ENCODE measurements around the gene ADGRD1. TPM values are rescaled to one million over a fixed set of nuclear protein-coding genes. Genes with fewer than 3 reads are reported as not detected.

Gene ADGRD1
- total RNA-seq, 4 donors from 2014 or later: 8.3 to 18.1 (median 12.5) TPM

DNA sequence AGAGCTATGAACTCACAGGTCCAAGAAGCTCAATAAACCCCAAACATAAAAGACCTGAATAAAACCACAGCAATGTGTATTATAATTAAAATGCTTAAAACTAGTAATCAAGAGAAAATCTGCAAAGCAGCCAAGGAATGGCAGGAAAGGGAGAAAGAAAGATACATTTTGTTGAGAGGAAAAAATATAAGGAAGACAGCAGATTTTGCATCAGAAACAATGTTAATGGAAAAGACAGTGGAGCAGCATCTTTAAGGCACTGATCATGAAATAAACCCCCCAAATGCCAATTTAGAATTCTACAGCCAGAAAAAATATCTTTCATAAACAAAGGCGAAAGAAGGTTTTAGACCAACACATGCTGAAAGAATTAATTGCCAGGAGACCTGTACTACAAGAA lies 42.5 kb upstream of the ADGRD1 start:
- Histone ChIP-seq H3K27me3 (peaks cover 10% of the 10 kb centered on the region), H3K9me3 (peaks cover 4 to 13% of the 10 kb centered on the region in 2 donors), H3K4me1 (peaks cover 0 to under 1% (median 0%) of the 10 kb centered on the region in 4 donors), H3K4me3 (no peak overlapping the region), H3K27ac (no peak overlapping the region), H3K36me3 (no peaks in the 10 kb centered on the region)
- intact Hi-C loops (cut with DNase I; ENCODE audit: low total_unique reads): loop anchor here (10.0 kb wide), 1 partner anchor 224 kb away; no protein-coding TSS in a partner anchor
- 45 to 87% methylated on average over 1 of the region's 1 CpG for WGBS, 2 donors (ENCODE audit: low coverage in 1 of 2)
- TF ChIP-seq POLR2A (IDR thresholded peaks at IDR 0.05) (no peak), EP300 (IDR thresholded peaks at IDR 0.05; ENCODE audit: low read depth) (no peak), POLR2AphosphoS5 (IDR thresholded peaks at IDR 0.05) (no peak)
- TF ChIP-seq, protein P1, sequence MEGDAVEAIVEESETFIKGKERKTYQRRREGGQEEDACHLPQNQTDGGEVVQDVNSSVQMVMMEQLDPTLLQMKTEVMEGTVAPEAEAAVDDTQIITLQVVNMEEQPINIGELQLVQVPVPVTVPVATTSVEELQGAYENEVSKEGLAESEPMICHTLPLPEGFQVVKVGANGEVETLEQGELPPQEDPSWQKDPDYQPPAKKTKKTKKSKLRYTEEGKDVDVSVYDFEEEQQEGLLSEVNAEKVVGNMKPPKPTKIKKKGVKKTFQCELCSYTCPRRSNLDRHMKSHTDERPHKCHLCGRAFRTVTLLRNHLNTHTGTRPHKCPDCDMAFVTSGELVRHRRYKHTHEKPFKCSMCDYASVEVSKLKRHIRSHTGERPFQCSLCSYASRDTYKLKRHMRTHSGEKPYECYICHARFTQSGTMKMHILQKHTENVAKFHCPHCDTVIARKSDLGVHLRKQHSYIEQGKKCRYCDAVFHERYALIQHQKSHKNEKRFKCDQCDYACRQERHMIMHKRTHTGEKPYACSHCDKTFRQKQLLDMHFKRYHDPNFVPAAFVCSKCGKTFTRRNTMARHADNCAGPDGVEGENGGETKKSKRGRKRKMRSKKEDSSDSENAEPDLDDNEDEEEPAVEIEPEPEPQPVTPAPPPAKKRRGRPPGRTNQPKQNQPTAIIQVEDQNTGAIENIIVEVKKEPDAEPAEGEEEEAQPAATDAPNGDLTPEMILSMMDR (IDR thresholded peaks at IDR 0.05): no peak
- in situ Hi-C loops (cut with MboI; ENCODE audit: low pct_ligation_motif_present in 1 of 4, low pct_unique_long_range_greater_than_20kb in 1 of 4, low sequenced_read_pairs in 3 of 4): loop anchor here in 3 of 4 donors (25.0 kb wide), 2 partner anchors 201 to 226 kb away; no protein-coding TSS in a partner anchor
- no peak for DNase-seq

DNA sequence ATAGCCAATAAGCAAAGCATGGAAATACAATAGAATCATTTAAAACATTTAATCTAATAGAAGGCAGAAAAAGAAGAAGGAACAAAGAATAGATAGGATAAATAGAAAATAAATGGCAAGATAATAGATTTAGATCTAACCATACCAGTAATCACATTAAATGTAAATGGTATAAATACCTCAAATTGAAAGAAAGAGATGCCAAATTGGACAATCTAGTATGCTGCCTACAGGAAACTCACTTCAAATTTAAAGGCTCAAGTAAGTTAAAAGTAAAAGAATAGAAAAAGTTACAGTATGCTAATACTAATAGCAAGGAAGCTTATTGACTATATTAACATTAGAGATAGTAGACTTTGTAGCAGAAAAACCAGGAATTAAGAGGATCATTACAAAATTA lies 41.8 kb upstream of the ADGRD1 start:
- DNase-seq: no peak
- Histone ChIP-seq H3K27me3 (peaks cover 17% of the 10 kb centered on the region), H3K4me1 (peaks cover 0 to 7% (median 0%) of the 10 kb centered on the region in 4 donors), H3K36me3 (no peaks in the 10 kb centered on the region), H3K4me3 (no peak overlapping the region), H3K9me3 (peaks cover 4 to 13% of the 10 kb centered on the region in 2 donors), H3K27ac (no peak overlapping the region)
- no peak for TF ChIP-seq POLR2A (IDR thresholded peaks at IDR 0.05)
- TF ChIP-seq, protein P1 (IDR thresholded peaks at IDR 0.05): no peak
- TF ChIP-seq EP300 (IDR thresholded peaks at IDR 0.05; ENCODE audit: low read depth): no peak
- TF ChIP-seq POLR2AphosphoS5 (IDR thresholded peaks at IDR 0.05): no peak
- intact Hi-C loops (cut with DNase I; ENCODE audit: low total_unique reads) (loop anchor here (10.0 kb wide), 1 partner anchor 223 kb away; no protein-coding TSS in a partner anchor), in situ Hi-C loops (cut with MboI; ENCODE audit: low pct_ligation_motif_present in 1 of 4, low pct_unique_long_range_greater_than_20kb in 1 of 4, low sequenced_read_pairs in 3 of 4) (loop anchor here in 3 of 4 donors (25.0 kb wide), 2 partner anchors 200 to 225 kb away; no protein-coding TSS in a partner anchor)

DNA sequence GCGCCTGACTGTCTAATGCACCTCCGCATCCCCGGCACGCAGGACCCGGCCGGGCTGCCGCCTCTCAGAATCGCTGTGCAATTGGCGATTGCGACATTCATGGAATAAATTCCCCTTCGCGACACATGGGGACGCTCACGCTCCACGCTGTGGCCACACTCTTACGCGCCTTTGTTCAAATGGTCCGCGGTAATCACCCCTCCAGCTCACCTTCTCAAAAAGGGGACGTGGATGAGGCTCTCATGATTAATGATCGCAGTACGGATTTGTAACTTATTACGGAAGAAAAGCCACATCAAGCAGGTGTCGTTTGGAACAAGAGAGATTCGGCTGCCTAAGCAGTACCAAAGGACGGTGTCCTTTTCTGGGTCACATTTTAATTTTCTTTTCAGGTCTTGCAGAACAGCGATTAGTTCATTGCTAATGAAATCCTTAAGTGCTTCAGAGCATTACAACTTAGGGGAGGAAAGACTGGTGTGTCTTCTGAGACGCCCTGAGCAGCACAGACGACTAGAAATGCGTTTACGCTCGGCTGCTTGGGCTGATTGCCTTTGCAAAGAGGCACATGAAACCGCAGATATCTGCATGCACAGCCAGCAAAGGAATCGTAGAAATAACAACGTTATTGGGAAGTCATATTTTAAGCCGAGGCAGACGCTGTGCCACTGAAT lies 37.3 kb upstream of the ADGRD1 start:
- DNase-seq: peak; percentile 30
- peaks cover 22% of the 10 kb centered on the region for H3K27me3 ChIP-seq
- H3K9me3 ChIP-seq: peaks cover under 1 to 9% of the 10 kb centered on the region in 2 donors
- H3K4me1 ChIP-seq: peaks cover 0 to 7% (median 0%) of the 10 kb centered on the region in 4 donors
- H3K4me3 ChIP-seq: peak overlapping the region in 1 of 4 donors; percentile 23
- 29 to 35% methylated on average over 4 to 36 of the region's 37 CpGs for WGBS, 2 donors (ENCODE audit: low coverage in 1 of 2)
- intact Hi-C loops (cut with DNase I; ENCODE audit: low total_unique reads): loop anchor here (10.0 kb wide), 1 partner anchor 218 kb away; no protein-coding TSS in a partner anchor
- in situ Hi-C loops (cut with MboI; ENCODE audit: low pct_ligation_motif_present in 1 of 4, low pct_unique_long_range_greater_than_20kb in 1 of 4, low sequenced_read_pairs in 3 of 4): loop anchor here in 3 of 4 donors (25.0 kb wide), 2 partner anchors 196 to 221 kb away; no protein-coding TSS in a partner anchor
- TF ChIP-seq, protein P1 (IDR thresholded peaks at IDR 0.05): peak; percentile 75 to 86 (median 79)
- TF ChIP-seq EP300 (IDR thresholded peaks at IDR 0.05; ENCODE audit: low read depth): no peak
- peak in 1 of 3 donors; percentile 20 for TF ChIP-seq POLR2AphosphoS5 (IDR thresholded peaks at IDR 0.05)
- no peaks in the 10 kb centered on the region for H3K36me3 ChIP-seq
- no peak overlapping the region for H3K27ac ChIP-seq

DNA sequence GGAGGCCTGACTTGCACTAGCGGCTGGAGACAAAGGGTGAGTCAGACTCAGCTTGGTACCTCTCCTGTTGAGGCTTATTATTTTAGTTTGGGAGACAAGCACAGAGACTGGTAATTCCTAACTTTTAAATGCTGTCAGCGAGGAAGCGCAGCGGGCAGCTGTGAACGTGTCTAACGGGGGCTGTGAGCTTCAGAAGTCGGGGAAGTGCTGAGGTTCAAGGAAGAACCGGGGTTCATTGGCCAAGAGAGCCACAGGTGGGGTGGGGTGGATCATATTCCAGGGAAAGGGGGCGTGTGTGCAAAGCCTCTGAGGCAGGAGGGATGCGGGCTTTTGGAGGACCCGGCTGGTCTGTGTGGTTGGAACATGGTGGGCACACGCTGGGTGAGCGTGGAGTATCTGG lies 36.1 kb upstream of the ADGRD1 start:
- in situ Hi-C loops (cut with MboI; ENCODE audit: low pct_ligation_motif_present in 1 of 4, low pct_unique_long_range_greater_than_20kb in 1 of 4, low sequenced_read_pairs in 3 of 4): loop anchor here in 3 of 4 donors (25.0 kb wide), 2 partner anchors 195 to 220 kb away; no protein-coding TSS in a partner anchor

More for the DNA sequence above, 36.1 kb upstream of the ADGRD1 start:
- Histone ChIP-seq H3K36me3 (no peaks in the 10 kb centered on the region), H3K27me3 (peaks cover 22% of the 10 kb centered on the region), H3K27ac (no peak overlapping the region), H3K4me1 (peaks cover 0 to 7% (median 0%) of the 10 kb centered on the region in 4 donors), H3K4me3 (no peak overlapping the region), H3K9me3 (no peaks in the 10 kb centered on the region)
- TF ChIP-seq POLR2A (IDR thresholded peaks at IDR 0.05): no peak
- TF ChIP-seq, protein P1 (IDR thresholded peaks at IDR 0.05): no peak
- TF ChIP-seq POLR2AphosphoS5 (IDR thresholded peaks at IDR 0.05): no peak
- TF ChIP-seq EP300 (IDR thresholded peaks at IDR 0.05; ENCODE audit: low read depth): no peak
- intact Hi-C loops (cut with DNase I; ENCODE audit: low total_unique reads): loop anchor here (10.0 kb wide), 1 partner anchor 217 kb away; no protein-coding TSS in a partner anchor
- no peak for DNase-seq
- 60 to 88% methylated on average over 1 to 13 of the region's 13 CpGs for WGBS, 2 donors (ENCODE audit: low coverage in 1 of 2)
